Measurements from ENCODE around the gene ARMH1. TPM values are rescaled to one million over a fixed set of nuclear protein-coding genes. Genes with fewer than 3 reads are reported as not detected.

The ARMH1 gene
- total RNA-seq, 4 donors from 2014 or later, result 0.47 to 2.4 (median 1.2) TPM

DNA sequence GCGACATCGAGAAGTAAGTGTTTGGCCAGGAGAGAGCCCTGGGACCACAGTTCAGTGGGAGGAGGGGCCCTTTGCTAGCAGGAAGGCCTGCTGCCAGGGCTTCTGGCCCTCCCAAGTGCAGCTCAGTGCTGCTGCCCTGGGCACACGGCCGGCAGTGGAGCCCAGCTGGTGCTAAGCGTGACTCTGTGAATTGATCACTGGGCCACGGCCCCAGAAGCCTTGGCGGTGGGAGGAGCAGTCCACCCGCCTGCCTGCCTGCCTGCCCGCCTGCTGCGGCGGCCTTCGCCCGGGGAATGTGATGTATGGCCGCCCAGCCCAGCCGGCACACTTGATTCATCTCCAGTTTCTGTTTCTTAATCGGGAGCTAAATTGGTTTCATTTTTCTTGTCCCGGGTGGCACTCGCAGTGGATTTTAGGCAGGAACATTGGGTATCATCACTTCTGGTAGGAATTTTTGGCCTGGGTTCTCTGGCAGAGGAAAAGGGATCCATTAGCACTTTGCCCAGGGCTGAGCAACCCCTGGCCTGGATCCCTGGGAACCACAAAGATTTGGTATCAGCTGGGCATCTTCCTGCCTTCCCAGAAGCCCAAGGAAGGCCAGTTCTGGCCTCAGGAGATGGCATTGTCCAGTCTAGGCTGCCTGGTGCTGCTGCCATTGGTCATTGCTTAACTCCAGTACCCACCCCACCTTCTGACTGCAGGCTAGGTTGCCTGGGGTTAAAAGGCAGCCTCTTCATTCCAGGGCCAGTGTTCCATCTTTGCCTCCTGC lies 28.9 kb upstream of the ARMH1 start:
- DNase-seq (ENCODE audit: low spot score), result no peak
- peak; percentile 65 for ATAC-seq (ENCODE audit: low FRiP score)
- TF ChIP-seq, protein P1, sequence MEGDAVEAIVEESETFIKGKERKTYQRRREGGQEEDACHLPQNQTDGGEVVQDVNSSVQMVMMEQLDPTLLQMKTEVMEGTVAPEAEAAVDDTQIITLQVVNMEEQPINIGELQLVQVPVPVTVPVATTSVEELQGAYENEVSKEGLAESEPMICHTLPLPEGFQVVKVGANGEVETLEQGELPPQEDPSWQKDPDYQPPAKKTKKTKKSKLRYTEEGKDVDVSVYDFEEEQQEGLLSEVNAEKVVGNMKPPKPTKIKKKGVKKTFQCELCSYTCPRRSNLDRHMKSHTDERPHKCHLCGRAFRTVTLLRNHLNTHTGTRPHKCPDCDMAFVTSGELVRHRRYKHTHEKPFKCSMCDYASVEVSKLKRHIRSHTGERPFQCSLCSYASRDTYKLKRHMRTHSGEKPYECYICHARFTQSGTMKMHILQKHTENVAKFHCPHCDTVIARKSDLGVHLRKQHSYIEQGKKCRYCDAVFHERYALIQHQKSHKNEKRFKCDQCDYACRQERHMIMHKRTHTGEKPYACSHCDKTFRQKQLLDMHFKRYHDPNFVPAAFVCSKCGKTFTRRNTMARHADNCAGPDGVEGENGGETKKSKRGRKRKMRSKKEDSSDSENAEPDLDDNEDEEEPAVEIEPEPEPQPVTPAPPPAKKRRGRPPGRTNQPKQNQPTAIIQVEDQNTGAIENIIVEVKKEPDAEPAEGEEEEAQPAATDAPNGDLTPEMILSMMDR (IDR thresholded peaks at IDR 0.05), result no peak

DNA sequence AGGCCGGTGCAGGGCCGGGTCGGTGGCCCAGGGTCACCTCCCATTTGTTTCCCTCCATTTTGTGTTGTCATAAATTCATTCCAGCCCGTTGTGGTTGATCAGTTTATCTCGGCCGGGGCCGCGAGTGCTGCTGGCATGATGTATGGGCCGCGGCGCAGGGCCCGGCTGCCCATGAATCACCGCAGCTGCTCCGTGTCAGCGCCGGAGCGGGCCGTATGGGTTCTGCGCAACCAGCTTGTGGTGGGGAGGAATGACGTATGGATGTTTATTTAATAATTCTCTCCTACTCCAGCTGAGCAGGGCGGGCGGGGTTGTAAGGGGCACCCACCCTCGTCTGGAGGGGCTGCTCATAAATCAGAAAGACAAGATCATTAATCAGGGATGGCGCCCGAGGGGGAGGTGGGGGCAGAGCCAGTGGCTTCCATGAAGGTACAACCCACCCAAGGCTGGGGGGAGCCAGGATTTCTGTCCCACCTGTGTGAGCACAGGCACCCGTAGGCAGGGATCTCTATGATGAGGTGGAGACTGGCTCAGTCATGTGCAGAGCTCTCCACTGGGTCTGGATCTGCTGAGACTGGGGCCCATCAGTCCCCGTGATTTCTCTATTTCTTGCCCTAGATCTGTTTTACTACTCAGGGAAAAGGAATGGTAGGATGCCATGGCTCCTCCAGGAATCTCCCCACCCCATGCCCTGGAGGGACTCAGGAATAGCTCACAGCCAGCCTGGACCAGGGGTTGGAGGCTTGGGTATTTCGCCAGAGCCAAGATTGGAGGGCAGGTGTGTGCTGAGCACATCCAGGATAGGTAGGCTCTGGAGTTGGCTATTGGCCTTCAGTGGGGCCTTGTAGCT lies 28.0 kb upstream of the ARMH1 start:
- DNase-seq (ENCODE audit: low spot score) (no peak), ATAC-seq (ENCODE audit: low FRiP score) (peak; percentile 90)
- TF ChIP-seq, protein P1 (IDR thresholded peaks at IDR 0.05), result no peak

DNA sequence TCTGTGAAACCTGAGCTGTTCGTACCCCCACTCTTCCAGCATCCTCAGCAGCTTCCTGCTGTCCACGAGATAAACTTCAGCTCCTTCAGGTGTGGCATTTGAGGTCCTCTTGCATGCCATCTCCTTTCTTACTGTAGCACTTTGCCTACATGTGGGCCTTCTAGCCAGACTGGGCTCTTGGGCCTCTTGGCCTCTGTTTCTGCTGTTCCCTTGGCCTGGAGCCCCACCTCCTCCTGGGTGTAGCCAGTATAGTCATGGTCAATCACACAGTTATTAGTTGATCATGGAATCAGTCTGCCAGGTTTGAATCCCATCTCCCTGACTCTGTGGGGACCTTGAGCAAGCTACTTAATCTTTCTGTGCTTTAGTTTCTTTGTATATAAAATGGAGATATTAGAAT lies 26.6 kb upstream of the ARMH1 start:
- DNase-seq (ENCODE audit: low spot score), result no peak
- TF ChIP-seq, protein P1 (IDR thresholded peaks at IDR 0.05), result no peak
- ATAC-seq (ENCODE audit: low FRiP score), result no peak

DNA sequence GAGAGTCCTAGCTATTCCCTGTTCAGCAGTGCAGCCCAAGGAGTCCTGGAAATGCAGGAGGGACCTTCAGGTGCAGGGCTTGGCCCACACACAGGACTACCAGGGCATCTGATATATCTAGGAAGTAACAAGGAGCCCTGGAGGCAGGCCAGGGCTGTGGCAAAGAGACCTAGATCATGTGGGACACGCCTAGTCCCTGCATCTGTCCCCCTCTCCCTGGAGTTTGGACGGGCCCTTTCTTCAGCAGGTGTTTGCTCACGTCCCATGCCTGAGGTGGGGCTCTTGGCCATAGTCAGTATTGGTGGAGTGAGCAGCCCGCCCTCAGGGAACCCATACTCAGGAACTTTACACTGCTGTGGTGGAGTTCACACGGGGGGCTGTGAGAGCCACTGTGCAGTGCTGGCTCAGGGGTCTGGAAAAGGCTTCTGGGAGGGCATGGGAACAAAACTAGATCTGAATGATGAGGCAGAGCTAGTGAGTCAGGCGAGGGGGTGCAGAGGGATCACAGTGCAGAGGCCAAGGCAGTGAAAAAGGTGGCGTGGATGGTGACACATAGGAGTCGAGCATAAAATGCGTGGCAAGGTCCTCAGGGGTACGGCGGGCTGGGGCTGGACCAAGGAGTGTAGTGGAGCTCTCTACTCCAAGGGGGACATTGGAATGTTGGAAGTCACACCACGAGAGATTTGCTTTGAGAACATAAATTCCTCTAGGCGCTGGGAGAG lies 25.8 kb upstream of the ARMH1 start:
- TF ChIP-seq, protein P1 (IDR thresholded peaks at IDR 0.05), result no peak
- ATAC-seq (ENCODE audit: low FRiP score), result no peak
- no peak for DNase-seq (ENCODE audit: low spot score)

DNA sequence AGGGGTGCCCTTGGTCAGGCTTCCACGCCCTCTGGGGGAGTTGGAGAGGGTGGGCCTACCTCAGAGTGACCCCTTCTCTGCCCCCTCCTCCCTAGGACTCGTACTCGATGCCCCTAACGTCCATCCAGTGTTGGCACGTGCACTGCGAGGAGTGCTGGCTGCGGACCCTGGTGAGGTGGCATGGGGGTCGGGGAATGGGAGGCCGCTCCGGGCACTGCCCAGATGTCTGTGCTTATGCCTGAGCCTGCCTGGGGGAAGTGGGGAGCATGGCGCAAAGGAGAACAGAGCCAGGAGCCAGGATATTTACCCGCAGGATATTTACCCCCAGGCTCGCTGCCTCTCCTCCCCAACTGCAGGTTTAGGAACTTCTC lies 24.7 kb upstream of the ARMH1 start:
- TF ChIP-seq, protein P1 (IDR thresholded peaks at IDR 0.05), result no peak
- no peak for DNase-seq (ENCODE audit: low spot score)
- no peak for ATAC-seq (ENCODE audit: low FRiP score)

DNA sequence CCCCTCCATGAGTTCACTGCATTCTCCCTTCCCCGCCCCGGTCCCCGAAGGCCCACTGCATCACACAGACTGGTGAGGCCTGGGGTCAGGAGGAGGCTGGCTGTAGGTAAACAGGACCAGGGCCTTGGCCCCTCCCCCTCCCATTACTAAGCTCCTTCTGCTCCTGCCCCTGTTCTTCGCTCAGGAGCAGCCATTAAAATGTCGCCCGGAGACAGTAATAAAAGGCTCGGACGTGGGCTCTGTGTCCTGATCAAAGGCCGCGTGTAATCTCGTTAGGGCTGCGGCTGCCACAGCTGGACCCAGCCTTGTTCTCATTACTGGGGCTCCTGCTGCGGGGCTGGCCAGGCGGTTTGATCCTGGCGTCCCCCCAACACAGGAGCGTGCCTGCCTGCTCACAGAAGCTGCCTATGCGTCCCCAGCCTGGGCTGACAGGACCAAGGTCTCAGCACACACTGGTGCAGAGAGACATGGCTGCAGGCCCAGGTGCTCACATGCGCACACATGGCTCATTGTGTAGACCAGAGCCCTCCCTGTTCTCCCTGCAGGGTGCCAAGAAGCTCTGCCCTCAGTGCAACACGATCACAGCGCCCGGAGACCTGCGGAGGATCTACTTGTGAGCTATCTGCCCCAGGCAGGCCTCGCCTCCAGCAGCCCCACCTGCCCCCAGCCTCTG lies 24.2 kb upstream of the ARMH1 start:
- ATAC-seq (ENCODE audit: low FRiP score) (no peak), DNase-seq (ENCODE audit: low spot score) (no peak)
- TF ChIP-seq, protein P1 (IDR thresholded peaks at IDR 0.05), result no peak

Data from omental fat pad (tissue), 4 donors.